ENCODE data around the gene ABCB8.

ABCB8 gene

GRCh38 chr7:151088019-151088855 lies 60.0 kb downstream of the ABCB8 start:
- TF ChIP-seq EZH2phosphoT487 (IDR thresholded peaks at IDR 0.05; ENCODE audit: borderline replicate concordance) (no peak), CTCF (conservative IDR thresholded peaks at IDR 0.05; ENCODE audit: low read length) (no peak)
- H3F3A ChIP-seq (ENCODE audit: low read depth), result no peaks in the 10 kb centered on the region
- peaks cover 39% of the 10 kb centered on the region for H3K4me1 ChIP-seq (ENCODE audit: insufficient read depth, low read length, poor library complexity, severe bottlenecking)
- no peaks in the 10 kb centered on the region for H3K27me3 ChIP-seq (ENCODE audit: insufficient read depth, low read length, poor library complexity, severe bottlenecking)
- peak overlapping the region; percentile 89 for H3K9ac ChIP-seq (ENCODE audit: low read depth, low read length, poor library complexity, severe bottlenecking)
- no peaks in the 10 kb centered on the region for H3K36me3 ChIP-seq (ENCODE audit: insufficient read depth, low read length)
- H3K9me2 ChIP-seq (replicated peaks; ENCODE audit: low read depth, low read length), result no peaks in the 10 kb centered on the region
- peak overlapping the region; percentile 94 for H3K4me3 ChIP-seq (ENCODE audit: low read length, poor library complexity, severe bottlenecking)
- H2AFZ ChIP-seq (ENCODE audit: low read length), result no peak overlapping the region
- H3K79me2 ChIP-seq (ENCODE audit: insufficient read depth, low read length), result peaks cover 64% of the 10 kb centered on the region
- peak overlapping the region; percentile 98 for H3K4me2 ChIP-seq (ENCODE audit: low read depth, low read length, poor library complexity, severe bottlenecking)
- H4K20me1 ChIP-seq (ENCODE audit: insufficient read depth, low read length, poor library complexity, severe bottlenecking), result peaks cover 50% of the 10 kb centered on the region
- H3K9me3 ChIP-seq (ENCODE audit: insufficient read depth, low read depth, low read length), result no peaks in the 10 kb centered on the region

- Histone ChIP-seq H3K9ac (ENCODE audit: low read depth, low read length, poor library complexity, severe bottlenecking) (peak overlapping the region; percentile 89), H3K36me3 (ENCODE audit: insufficient read depth, low read length) (no peaks in the 10 kb centered on the region), H4K20me1 (ENCODE audit: insufficient read depth, low read length, poor library complexity, severe bottlenecking) (peaks cover 54% of the 10 kb centered on the region), H3K9me2 (replicated peaks; ENCODE audit: low read depth, low read length) (no peaks in the 10 kb centered on the region), H3K79me2 (ENCODE audit: insufficient read depth, low read length) (peaks cover 72% of the 10 kb centered on the region), H3K27me3 (ENCODE audit: insufficient read depth, low read length, poor library complexity, severe bottlenecking) (no peaks in the 10 kb centered on the region), H3K4me1 (ENCODE audit: insufficient read depth, low read length, poor library complexity, severe bottlenecking) (peaks cover 35% of the 10 kb centered on the region), H2AFZ (ENCODE audit: low read length) (no peak overlapping the region), H3K4me3 (ENCODE audit: low read length, poor library complexity, severe bottlenecking) (peak overlapping the region; percentile 94), H3K9me3 (ENCODE audit: insufficient read depth, low read depth, low read length) (no peaks in the 10 kb centered on the region), H3K4me2 (ENCODE audit: low read depth, low read length, poor library complexity, severe bottlenecking) (peak overlapping the region; percentile 98), H3F3A (ENCODE audit: low read depth) (no peaks in the 10 kb centered on the region)
- no peak for TF ChIP-seq EZH2phosphoT487 (IDR thresholded peaks at IDR 0.05; ENCODE audit: borderline replicate concordance)
- TF ChIP-seq CTCF (conservative IDR thresholded peaks at IDR 0.05; ENCODE audit: low read length), result no peak
These were observed 60.8 kb downstream of the ABCB8 start for GRCh38 chr7:151088856-151089699.

GRCh38 chr7:151089893-151090730 lies 61.9 kb downstream of the ABCB8 start:
- TF ChIP-seq EZH2phosphoT487 (IDR thresholded peaks at IDR 0.05; ENCODE audit: borderline replicate concordance) (no peak), CTCF (conservative IDR thresholded peaks at IDR 0.05; ENCODE audit: low read length) (no peak)
- Histone ChIP-seq H3K4me3 (ENCODE audit: low read length, poor library complexity, severe bottlenecking) (peak overlapping the region; percentile 94), H2AFZ (ENCODE audit: low read length) (no peak overlapping the region), H3K9me3 (ENCODE audit: insufficient read depth, low read depth, low read length) (no peaks in the 10 kb centered on the region), H3K4me2 (ENCODE audit: low read depth, low read length, poor library complexity, severe bottlenecking) (peak overlapping the region; percentile 98), H3K79me2 (ENCODE audit: insufficient read depth, low read length) (peaks cover 80% of the 10 kb centered on the region), H3K9ac (ENCODE audit: low read depth, low read length, poor library complexity, severe bottlenecking) (peak overlapping the region; percentile 89), H3K36me3 (ENCODE audit: insufficient read depth, low read length) (no peaks in the 10 kb centered on the region), H3F3A (ENCODE audit: low read depth) (no peaks in the 10 kb centered on the region), H3K9me2 (replicated peaks; ENCODE audit: low read depth, low read length) (no peaks in the 10 kb centered on the region), H3K4me1 (ENCODE audit: insufficient read depth, low read length, poor library complexity, severe bottlenecking) (peaks cover 31% of the 10 kb centered on the region), H4K20me1 (ENCODE audit: insufficient read depth, low read length, poor library complexity, severe bottlenecking) (peaks cover 59% of the 10 kb centered on the region), H3K27me3 (ENCODE audit: insufficient read depth, low read length, poor library complexity, severe bottlenecking) (no peaks in the 10 kb centered on the region)
